Fibroblast of lung (primary cell): ENCODE measurements around the gene FAM110D. TPM values are rescaled to one million over a fixed set of nuclear protein-coding genes. Genes with fewer than 3 reads are reported as not detected.
A peak's percentile ranks its signal among the peaks of the same experiment; 100 is the strongest.

Experiments
- DNase-seq, 2 donors: peaks; one replicate each; pipeline versions ENCODE4 v3.0.0 to v3.0.0-alpha.2; 2010; ENCODE audit warnings: low read depth in 2 of 2
- H2AFZ ChIP-seq: 2 replicates; pipeline ENCODE4 v1.5.1; 2012; ENCODE audit warnings: low read length, control low read depth, inconsistent platforms
- H3K27ac ChIP-seq: 2 replicates; pipeline ENCODE4 v1.5.1; 2011; ENCODE audit warnings: low read length, control low read depth; ENCODE audit not compliant: insufficient read depth
- H3K27me3 ChIP-seq: 2 replicates; pipeline ENCODE4 v1.5.1; 2011; ENCODE audit warnings: mild to moderate bottlenecking, low read length; ENCODE audit not compliant: control insufficient read depth, insufficient read depth
- H3K36me3 ChIP-seq: 2 replicates; pipeline ENCODE4 v1.5.1; 2011; ENCODE audit warnings: low read length; ENCODE audit not compliant: control insufficient read depth, insufficient read depth
- H3K4me1 ChIP-seq: 2 replicates; pipeline ENCODE4 v1.5.1; 2011; ENCODE audit warnings: low read length; ENCODE audit not compliant: control insufficient read depth, insufficient read depth; ENCODE audit errors: extremely low read depth
- H3K4me2 ChIP-seq: 2 replicates; pipeline ENCODE4 v1.5.1; 2011; ENCODE audit warnings: low read length, control low read depth; ENCODE audit not compliant: insufficient read depth; ENCODE audit errors: extremely low read depth
- H3K4me3 ChIP-seq, 4 experiments: fragments of 200-600 bp in 1 of 4; sonication (generic) in 1 of 4; replicated peaks in 1 of 4; 2 replicates each; pipeline ENCODE4 v1.5.1; 2011 to 2016; ENCODE audit warnings: low read length in 4 of 4, low read depth in 3 of 4, mild to moderate bottlenecking in 3 of 4, control low read depth in 2 of 4, inconsistent platforms in 1 of 4, mixed read lengths in 1 of 4; ENCODE audit not compliant: insufficient read depth in 1 of 4; ENCODE audit errors: control extremely low read depth in 1 of 4
- H3K79me2 ChIP-seq: 2 replicates; pipeline ENCODE4 v1.5.1; 2012; ENCODE audit warnings: mild to moderate bottlenecking, low read length, inconsistent platforms; ENCODE audit not compliant: control insufficient read depth, insufficient read depth
- H3K9ac ChIP-seq: 2 replicates; pipeline ENCODE4 v1.5.1; 2011; ENCODE audit warnings: mild to moderate bottlenecking, low read length, control low read depth; ENCODE audit not compliant: insufficient read depth
- H3K9me3 ChIP-seq: 2 replicates; pipeline ENCODE4 v1.5.1; 2012; ENCODE audit warnings: low read depth, low read length; ENCODE audit not compliant: control insufficient read depth, insufficient read depth
- H4K20me1 ChIP-seq: 2 replicates; pipeline ENCODE4 v1.5.1; 2011; ENCODE audit warnings: low read length; ENCODE audit not compliant: control insufficient read depth, insufficient read depth; ENCODE audit errors: extremely low read depth
- CTCF ChIP-seq, 2 donors: IDR thresholded peaks in 1 of 2; conservative IDR thresholded peaks in 1 of 2; 1 replicate in 1 of 2; 2 replicates in 1 of 2; pipeline ENCODE4 v1.5.1; 2011 to 2012; ENCODE audit warnings: low read length in 2 of 2, control low read depth in 1 of 2, inconsistent platforms in 1 of 2, low read depth in 1 of 2, mild to moderate bottlenecking in 1 of 2
- EZH2 ChIP-seq: IDR thresholded peaks from 2 replicates; pipeline ENCODE4 v1.5.1; 2012; ENCODE audit warnings: low read length, control low read depth, mild to moderate bottlenecking; ENCODE audit errors: missing control alignments
- polyA plus RNA-seq, 2 donors: library from polyadenylated mRNA; depleted of rRNA in 1 of 2; stranded (reverse) in 1 of 2; unstranded in 1 of 2; fragments of >200 nt; gene quantifications; 2 replicates each; pipeline ENCODE4 v1.2.1, GENCODE V29; 2011 to 2012; ENCODE audit warnings: missing spikeins in 1 of 2
- total RNA-seq: library from RNA; depleted of rRNA; stranded (reverse); fragments of >200 nt; gene quantifications from 2 replicates; pipeline ENCODE4 v1.2.1, GENCODE V29; 2014

The FAM110D gene
- total and polyA plus RNA-seq, 2 donors (not counting 1 experiment from before 2014, with no cell fraction given) = not detected

- Histone ChIP-seq H3K4me3 (no peak overlapping the region), H3K79me2 (no peaks in the 10 kb centered on the region), H4K20me1 (no peaks in the 10 kb centered on the region), H3K4me2 (no peak overlapping the region), H3K9ac (no peak overlapping the region), H3K36me3 (no peaks in the 10 kb centered on the region), H2AFZ (no peak overlapping the region), H3K27ac (no peak overlapping the region), H3K4me1 (no peaks in the 10 kb centered on the region), H3K27me3 (peaks cover 17% of the 10 kb centered on the region), H3K9me3 (no peaks in the 10 kb centered on the region)
- TF ChIP-seq CTCF (conservative IDR thresholded peaks at IDR 0.05 in 1 of 2, IDR thresholded peaks at IDR 0.05 in 1 of 2; ENCODE audit: low read depth in 1 of 2, low read length in 2 of 2) (no peak), EZH2 (no peak)
- no peak for DNase-seq
Observed at GRCh38 chr1:26148887-26149286, 10.0 kb upstream of the FAM110D start.

DNA sequence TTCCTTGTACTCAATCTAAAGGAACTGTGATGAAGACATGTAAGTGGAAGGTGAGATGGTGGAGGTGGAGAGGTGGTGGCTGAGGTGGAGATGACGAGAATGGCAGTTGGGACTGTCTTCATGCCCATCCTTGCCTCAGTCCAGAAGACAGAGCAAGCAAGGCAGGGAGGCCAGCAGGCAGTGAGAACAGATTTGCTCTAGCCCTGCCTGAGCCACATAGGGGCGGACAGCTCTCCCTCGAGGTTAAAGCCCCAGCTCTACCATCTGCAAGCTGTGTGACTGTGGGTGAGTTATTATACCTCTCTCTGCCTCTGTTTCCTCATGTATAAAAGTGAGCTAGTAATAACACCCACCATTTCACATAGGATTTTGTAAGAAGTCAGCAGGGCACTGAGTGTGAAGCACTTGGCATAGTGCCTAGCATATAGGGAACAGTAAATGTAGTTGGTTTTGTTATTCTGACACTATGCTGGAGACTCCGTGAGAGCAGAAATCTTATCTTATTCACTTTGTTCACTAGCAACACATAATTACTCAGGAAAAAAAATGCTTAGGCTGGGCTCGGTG lies 4.8 kb upstream of the FAM110D start:
- Histone ChIP-seq H3K4me1 (no peaks in the 10 kb centered on the region), H3K27ac (no peak overlapping the region), H3K79me2 (no peaks in the 10 kb centered on the region), H3K27me3 (peaks cover 15% of the 10 kb centered on the region), H4K20me1 (no peaks in the 10 kb centered on the region), H3K4me3 (no peak overlapping the region), H3K9me3 (no peaks in the 10 kb centered on the region), H3K4me2 (no peak overlapping the region), H3K36me3 (no peaks in the 10 kb centered on the region), H2AFZ (no peak overlapping the region), H3K9ac (no peak overlapping the region)
- no peak for TF ChIP-seq EZH2
- TF ChIP-seq CTCF (conservative IDR thresholded peaks at IDR 0.05 in 1 of 2, IDR thresholded peaks at IDR 0.05 in 1 of 2; ENCODE audit: low read depth in 1 of 2, low read length in 2 of 2) = no peak
- DNase-seq = peak in 1 of 2 donors; percentile 24

DNA sequence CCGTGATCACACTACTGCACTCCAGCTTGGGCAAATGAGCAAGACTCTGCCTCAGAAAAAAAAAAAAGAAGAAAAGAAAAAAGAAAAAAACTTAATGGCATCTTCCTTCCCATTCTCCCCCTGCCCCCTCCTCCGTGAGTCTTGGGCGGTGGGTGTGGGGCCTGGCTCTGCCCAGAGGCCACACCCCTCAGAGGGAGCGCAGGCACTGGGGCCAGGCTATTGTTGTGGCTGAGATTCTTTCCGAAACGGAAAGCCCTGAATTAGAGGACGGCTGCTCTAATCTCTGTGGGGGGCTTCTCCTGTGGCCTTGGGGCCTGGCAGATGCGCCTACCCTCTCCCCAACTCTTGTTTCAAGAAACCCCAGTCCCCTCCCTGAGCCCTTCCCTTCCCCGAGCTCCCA lies 4.1 kb upstream of the FAM110D start:
- Histone ChIP-seq H3K79me2 (no peaks in the 10 kb centered on the region), H3K27me3 (peaks cover 15% of the 10 kb centered on the region), H4K20me1 (no peaks in the 10 kb centered on the region), H2AFZ (no peak overlapping the region), H3K4me1 (no peaks in the 10 kb centered on the region), H3K4me2 (no peak overlapping the region), H3K36me3 (no peaks in the 10 kb centered on the region), H3K9ac (no peak overlapping the region), H3K4me3 (no peak overlapping the region), H3K9me3 (no peaks in the 10 kb centered on the region), H3K27ac (no peak overlapping the region)
- TF ChIP-seq CTCF (conservative IDR thresholded peaks at IDR 0.05 in 1 of 2, IDR thresholded peaks at IDR 0.05 in 1 of 2; ENCODE audit: low read depth in 1 of 2, low read length in 2 of 2) (no peak), EZH2 (no peak)
- DNase-seq = no peak
